ENCODE data around the gene UBE3D. TPM values are rescaled to one million over a fixed set of nuclear protein-coding genes. Genes with fewer than 3 reads are reported as not detected.

Gene UBE3D
- total RNA-seq, 4 donors from 2014 or later, result 5.3 to 12.4 (median 8.4) TPM

GRCh38 chr6:82970839-82971238 is 94.8 kb downstream of the UBE3D start:
- Histone ChIP-seq H3K36me3 (no peaks in the 10 kb centered on the region), H3K27me3 (no peaks in the 10 kb centered on the region), H3K4me3 (no peak overlapping the region), H3K27ac (no peak overlapping the region), H3K4me1 (no peaks in the 10 kb centered on the region), H3K9me3 (no peaks in the 10 kb centered on the region)
- WGBS, 2 donors, result 85 to 92% methylated on average over 1 of the region's 1 CpG
- TF ChIP-seq POLR2A (IDR thresholded peaks at IDR 0.05) (no peak), CTCF (IDR thresholded peaks at IDR 0.05) (no peak)
- intact Hi-C loops (cut with DNase I), result no loop called here
- DNase-seq, result no peak

- WGBS, 2 donors, result 95 to 96% methylated on average over 2 of the region's 2 CpGs
- H3K4me3 ChIP-seq, result no peak overlapping the region
- no peaks in the 10 kb centered on the region for H3K9me3 ChIP-seq
- no peak overlapping the region for H3K27ac ChIP-seq
- DNase-seq, result no peak
- intact Hi-C loops (cut with DNase I), result no loop called here
- TF ChIP-seq POLR2A (IDR thresholded peaks at IDR 0.05), result no peak
- no peak for TF ChIP-seq CTCF (IDR thresholded peaks at IDR 0.05)
- H3K36me3 ChIP-seq, result no peaks in the 10 kb centered on the region
- no peaks in the 10 kb centered on the region for H3K27me3 ChIP-seq
- H3K4me1 ChIP-seq, result peaks cover 0 to 3% (median 0%) of the 10 kb centered on the region in 3 donors
These were observed 96.9 kb downstream of the UBE3D start for GRCh38 chr6:82968708-82969107.

GRCh38 chr6:82963191-82963925 is 102.3 kb downstream of the UBE3D start:
- no peaks in the 10 kb centered on the region for H3K9me3 ChIP-seq
- H3K4me3 ChIP-seq, result no peak overlapping the region
- H3K4me1 ChIP-seq, result peaks cover 0 to 7% (median 0%) of the 10 kb centered on the region in 3 donors
- TF ChIP-seq CTCF (IDR thresholded peaks at IDR 0.05) (no peak), POLR2A (IDR thresholded peaks at IDR 0.05) (no peak)
- H3K27ac ChIP-seq, result peak overlapping the region in 1 of 4 donors; percentile 61
- no peaks in the 10 kb centered on the region for H3K27me3 ChIP-seq
- WGBS, 2 donors, result 84 to 85% methylated on average over 2 of the region's 2 CpGs
- no peak for DNase-seq
- H3K36me3 ChIP-seq, result no peaks in the 10 kb centered on the region
- intact Hi-C loops (cut with DNase I), result no loop called here

- WGBS, 2 donors, result 82 to 87% methylated on average over 3 to 4 of the region's 4 CpGs
- TF ChIP-seq POLR2A (IDR thresholded peaks at IDR 0.05) (no peak), CTCF (IDR thresholded peaks at IDR 0.05) (no peak)
- H3K27ac ChIP-seq, result no peak overlapping the region
- peaks cover 0 to 6% (median 0%) of the 10 kb centered on the region in 3 donors for H3K36me3 ChIP-seq
- no peak overlapping the region for H3K4me3 ChIP-seq
- peaks cover 0 to 7% (median 0%) of the 10 kb centered on the region in 3 donors for H3K4me1 ChIP-seq
- no peak for DNase-seq
- no peaks in the 10 kb centered on the region for H3K9me3 ChIP-seq
- intact Hi-C loops (cut with DNase I), result no loop called here
- no peaks in the 10 kb centered on the region for H3K27me3 ChIP-seq
These were observed 106.2 kb downstream of the UBE3D start for GRCh38 chr6:82959385-82959941.

- intact Hi-C loops (cut with DNase I), result no loop called here
- no peak for DNase-seq
- Histone ChIP-seq H3K4me3 (no peak overlapping the region), H3K27me3 (no peaks in the 10 kb centered on the region), H3K4me1 (peaks cover 0 to 3% (median 0%) of the 10 kb centered on the region in 3 donors), H3K27ac (no peak overlapping the region), H3K9me3 (no peaks in the 10 kb centered on the region), H3K36me3 (peaks cover 0 to 6% (median 0%) of the 10 kb centered on the region in 3 donors)
- no peak for TF ChIP-seq POLR2A (IDR thresholded peaks at IDR 0.05)
- TF ChIP-seq CTCF (IDR thresholded peaks at IDR 0.05), result no peak
- 82 to 83% methylated on average over 1 of the region's 1 CpG for WGBS, 2 donors
These were observed 107.1 kb downstream of the UBE3D start for GRCh38 chr6:82958551-82958950.
